Myocyte (in vitro differentiated cells): ENCODE measurements around the gene CPAMD8. TPM values are rescaled to one million over a fixed set of nuclear protein-coding genes. Genes with fewer than 3 reads are reported as not detected.

Experiments used
- DNase-seq: peaks from one replicate; pipeline ENCODE4 v3.0.0-alpha.2; 2012; ENCODE audit warnings: low read depth
- total RNA-seq: library from RNA; depleted of rRNA; stranded (reverse); fragments of >200 nt; gene quantifications from 2 replicates; pipeline ENCODE4 v1.2.3, GENCODE V29; 2014

The CPAMD8 gene
- total RNA-seq, 1 donor from 2014 or later: not detected

DNA sequence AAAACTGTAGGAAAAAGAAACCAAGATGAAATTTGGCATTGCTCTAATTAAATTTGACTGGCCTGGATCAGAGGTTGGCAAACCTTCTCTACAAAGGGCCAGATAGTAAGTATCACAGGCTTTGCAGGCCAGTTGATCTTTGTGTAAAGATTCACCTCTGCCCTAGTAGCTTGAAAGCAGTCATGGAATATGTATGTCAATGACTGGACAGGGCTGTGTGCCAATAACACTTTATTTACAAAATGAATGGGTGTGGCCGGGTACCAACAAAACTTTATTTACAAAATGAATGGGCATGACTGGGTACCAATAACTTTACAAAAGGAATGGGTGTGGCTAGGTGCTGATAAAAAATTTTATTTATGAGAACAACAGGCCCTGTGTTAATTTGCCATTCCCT lies 177.4 kb downstream of the CPAMD8 start:
- no peak for DNase-seq

DNA sequence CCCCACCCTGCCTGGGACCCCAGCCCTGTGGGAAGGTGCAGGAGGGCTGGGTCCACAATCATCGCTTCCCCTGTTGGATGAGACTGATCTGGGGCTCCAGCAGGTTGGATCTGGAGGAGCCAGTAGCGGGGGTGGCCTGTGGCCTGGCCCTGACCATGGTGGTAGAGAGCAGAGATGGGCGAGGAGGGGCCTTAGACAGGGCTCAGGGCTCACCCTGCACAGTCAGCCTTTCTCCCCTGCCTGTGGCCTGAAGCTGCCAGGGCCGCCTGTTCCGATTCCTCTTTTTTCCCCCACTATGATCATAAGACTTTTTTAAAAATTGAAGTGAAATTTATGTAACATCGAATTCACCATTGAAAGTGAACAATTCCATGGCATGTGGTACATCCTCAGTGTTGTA lies 179.2 kb downstream of the CPAMD8 start:
- DNase-seq: no peak

DNA sequence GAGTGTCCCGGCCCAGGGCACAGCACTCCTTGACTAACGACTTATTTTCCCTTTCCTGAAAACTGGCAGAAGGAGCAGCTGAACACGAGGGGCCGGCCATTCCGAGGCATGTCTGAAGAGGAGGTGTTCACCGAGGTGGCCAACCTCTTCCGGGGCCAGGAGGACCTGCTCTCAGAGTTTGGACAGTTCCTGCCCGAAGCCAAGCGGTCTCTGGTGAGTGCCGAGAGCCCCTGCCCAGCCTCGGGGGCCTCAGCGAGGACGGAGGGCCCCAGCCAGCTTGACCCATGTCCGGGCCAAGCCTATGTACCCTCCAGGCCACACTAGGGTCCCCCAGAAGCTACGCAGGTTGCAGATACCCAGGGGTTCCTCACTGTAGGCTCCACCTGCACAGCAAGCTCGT lies 179.7 kb downstream of the CPAMD8 start:
- no peak for DNase-seq

Other genes with a start within 250 kb of the CPAMD8 start
- gene SIN3B, start 197.4 kb downstream of the CPAMD8 start, total RNA-seq: 19.8 and 22.2 TPM in 2 replicates
- gene F2RL3, start 137.8 kb downstream of the CPAMD8 start, total RNA-seq: not detected in 2 replicates
- gene HAUS8, start 48.6 kb upstream of the CPAMD8 start, total RNA-seq: 3.3 and 5.4 TPM in 2 replicates
- 35.8 and 43.4 TPM in 2 replicates for gene MYO9B, start 49.0 kb upstream of the CPAMD8 start, total RNA-seq
- 23.1 and 23.5 TPM in 2 replicates for gene USE1, start 188.5 kb upstream of the CPAMD8 start, total RNA-seq
- gene OCEL1, start 199.4 kb upstream of the CPAMD8 start, total RNA-seq: 4.3 and 7.0 TPM in 2 replicates
- gene NR2F6, start 219.1 kb upstream of the CPAMD8 start, total RNA-seq: 103 and 104 TPM in 2 replicates
- gene USHBP1, start 237.9 kb upstream of the CPAMD8 start, total RNA-seq: not detected in 2 replicates
- 89.3 and 122 TPM in 2 replicates for gene BABAM1, start 240.6 kb upstream of the CPAMD8 start, total RNA-seq